Transverse colon (tissue), 4 donors: ENCODE measurements around the gene EPHB6. TPM values are rescaled to one million over a fixed set of nuclear protein-coding genes. Genes with fewer than 3 reads are reported as not detected.

Experiments used
- DNase-seq: peaks from one replicate; pipeline ENCODE4 v3.0.0-alpha.2; 2019
- H3K27ac ChIP-seq, 4 donors: fragments of 200-600 bp; sonication (generic); 2 replicates each; pipeline ENCODE4 v1.5.1; 2016 to 2018; ENCODE audit warnings: inconsistent platforms in 4 of 4
- H3K27me3 ChIP-seq: fragments of 200-600 bp; sonication (generic); 2 replicates; pipeline ENCODE4 v1.5.1; 2017; ENCODE audit warnings: inconsistent platforms
- H3K36me3 ChIP-seq, 4 donors: fragments of 200-600 bp; sonication (generic); 2 replicates each; pipeline ENCODE4 v1.5.1; 2017 to 2019; ENCODE audit warnings: inconsistent platforms in 4 of 4
- H3K4me1 ChIP-seq, 4 donors: fragments of 200-600 bp; sonication (generic); 2 replicates each; pipeline ENCODE4 v1.5.1; 2017 to 2020; ENCODE audit warnings: inconsistent platforms in 4 of 4
- H3K4me3 ChIP-seq, 4 donors: fragments of 200-600 bp; sonication (generic); 1 replicate in 1 of 4; 2 replicates in 3 of 4; pipeline versions ENCODE4 v1.5.1 to v1.6.1; 2017 to 2019; ENCODE audit warnings: inconsistent platforms in 4 of 4
- H3K9me3 ChIP-seq, 2 donors: fragments of 200-600 bp; sonication (generic); 2 replicates each; pipeline ENCODE4 v1.5.1; 2017 to 2019; ENCODE audit warnings: inconsistent platforms in 2 of 2
- EP300 ChIP-seq: sonication (generic); formaldehyde crosslinking; IDR thresholded peaks from one replicate; pipeline ENCODE4 v1.6.1; 2017; ENCODE audit warnings: antibody characterized with exemption, low read depth
- POLR2A ChIP-seq: fragments of 450-650 bp; IDR thresholded peaks from one replicate; pipeline ENCODE4 v1.6.1; 2016; ENCODE audit warnings: antibody characterized with exemption, mild to moderate bottlenecking, moderate library complexity
- POLR2AphosphoS5 ChIP-seq, 3 donors: sonication (generic); formaldehyde crosslinking; IDR thresholded peaks; one replicate each; pipeline ENCODE4 v1.6.1; 2016; ENCODE audit warnings: antibody characterized with exemption in 3 of 3
- WGBS, 2 donors: methylation state at CpG; one replicate each; pipeline ENCODE4 v1.1.5; 2018; ENCODE audit warnings: low coverage in 1 of 2; 5-methylcytosine and 5-hydroxymethylcytosine counted together
- in situ Hi-C, 4 donors: fragments of 200-750 bp; cut with MboI; loops; one replicate each; pipeline versions ENCODE4 v1.15.0 to v1.15.1; 2017; ENCODE audit warnings: low sequenced_read_pairs in 3 of 4, low pct_ligation_motif_present in 1 of 4, low pct_unique_long_range_greater_than_20kb in 1 of 4
- intact Hi-C: fragments of 100-400 bp; cut with DNase I; formaldehyde crosslinking; loops from one replicate; pipeline ENCODE4 v1.15.1; 2023; ENCODE audit warnings: low total_unique reads
- total RNA-seq, 4 donors: library from RNA; depleted of rRNA; stranded (reverse); fragments of >200 nt; gene quantifications; one replicate each; pipeline ENCODE4 v1.1.0, GENCODE V29; 2016
- TF ChIP-seq, protein P1 (sequence below), 5 experiments: fragments of 200-600 bp in 3 of 5; fragments of 450-650 bp in 2 of 5; sonication (generic) in 3 of 5; IDR thresholded peaks; 1 replicate in 2 of 5; 2 replicates in 3 of 5; pipeline ENCODE4 v1.5.1; 2016 to 2017; ENCODE audit warnings: antibody characterized with exemption in 5 of 5, inconsistent platforms in 3 of 5, mild to moderate bottlenecking in 2 of 5, moderate library complexity in 1 of 5

Gene EPHB6
- total RNA-seq, 4 donors from 2014 or later: 2.9 to 10.2 (median 4.5) TPM

GRCh38 chr7:142865766-142866165 is 10.9 kb downstream of the EPHB6 start:
- Histone ChIP-seq H3K9me3 (no peaks in the 10 kb centered on the region), H3K36me3 (no peaks in the 10 kb centered on the region), H3K4me1 (no peaks in the 10 kb centered on the region), H3K27me3 (no peaks in the 10 kb centered on the region), H3K27ac (no peak overlapping the region), H3K4me3 (no peak overlapping the region)
- intact Hi-C loops (no loop called here), in situ Hi-C loops (loop anchor here in 3 of 4 donors (25.0 kb wide), 1 partner anchor 347 kb away; the partner anchor contains the start of gene TAS2R40 (in 3 of the 3))
- WGBS, 2 donors: 66% methylated on average over 13 of the region's 13 CpGs; no CpG with 5 or more reads in 1 of the 2 donors
- TF ChIP-seq POLR2A: no peak
- no peak for TF ChIP-seq POLR2AphosphoS5 (IDR thresholded peaks at IDR 0.05)
- no peak for TF ChIP-seq EP300
- TF ChIP-seq, protein P1, sequence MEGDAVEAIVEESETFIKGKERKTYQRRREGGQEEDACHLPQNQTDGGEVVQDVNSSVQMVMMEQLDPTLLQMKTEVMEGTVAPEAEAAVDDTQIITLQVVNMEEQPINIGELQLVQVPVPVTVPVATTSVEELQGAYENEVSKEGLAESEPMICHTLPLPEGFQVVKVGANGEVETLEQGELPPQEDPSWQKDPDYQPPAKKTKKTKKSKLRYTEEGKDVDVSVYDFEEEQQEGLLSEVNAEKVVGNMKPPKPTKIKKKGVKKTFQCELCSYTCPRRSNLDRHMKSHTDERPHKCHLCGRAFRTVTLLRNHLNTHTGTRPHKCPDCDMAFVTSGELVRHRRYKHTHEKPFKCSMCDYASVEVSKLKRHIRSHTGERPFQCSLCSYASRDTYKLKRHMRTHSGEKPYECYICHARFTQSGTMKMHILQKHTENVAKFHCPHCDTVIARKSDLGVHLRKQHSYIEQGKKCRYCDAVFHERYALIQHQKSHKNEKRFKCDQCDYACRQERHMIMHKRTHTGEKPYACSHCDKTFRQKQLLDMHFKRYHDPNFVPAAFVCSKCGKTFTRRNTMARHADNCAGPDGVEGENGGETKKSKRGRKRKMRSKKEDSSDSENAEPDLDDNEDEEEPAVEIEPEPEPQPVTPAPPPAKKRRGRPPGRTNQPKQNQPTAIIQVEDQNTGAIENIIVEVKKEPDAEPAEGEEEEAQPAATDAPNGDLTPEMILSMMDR (IDR thresholded peaks at IDR 0.05): no peak
- DNase-seq: no peak

GRCh38 chr7:142866361-142867096 is 11.7 kb downstream of the EPHB6 start:
- H3K36me3 ChIP-seq: no peaks in the 10 kb centered on the region
- peak; percentile 41 for DNase-seq
- H3K27me3 ChIP-seq: no peaks in the 10 kb centered on the region
- no peak overlapping the region for H3K27ac ChIP-seq
- intact Hi-C loops: no loop called here
- 20 to 52% methylated on average over 1 to 18 of the region's 18 CpGs for WGBS, 2 donors
- in situ Hi-C loops: loop anchor here in 3 of 4 donors (25.0 kb wide), 1 partner anchor 346 kb away; the partner anchor contains the start of gene TAS2R40 (in 3 of the 3)
- H3K4me1 ChIP-seq: no peaks in the 10 kb centered on the region
- no peak overlapping the region for H3K4me3 ChIP-seq
- no peak for TF ChIP-seq POLR2AphosphoS5 (IDR thresholded peaks at IDR 0.05)
- no peak for TF ChIP-seq POLR2A
- TF ChIP-seq EP300: no peak
- TF ChIP-seq, protein P1 (IDR thresholded peaks at IDR 0.05): peak; percentile 47 to 63 (median 52)
- H3K9me3 ChIP-seq: no peaks in the 10 kb centered on the region

- 59 to 67% methylated on average over 1 to 4 of the region's 4 CpGs for WGBS, 2 donors
- intact Hi-C loops (no loop called here), in situ Hi-C loops (loop anchor here in 3 of 4 donors (25.0 kb wide), 1 partner anchor 345 kb away; the partner anchor contains the start of gene TAS2R40 (in 3 of the 3))
- Histone ChIP-seq H3K27me3 (no peaks in the 10 kb centered on the region), H3K9me3 (no peaks in the 10 kb centered on the region), H3K4me1 (no peaks in the 10 kb centered on the region), H3K4me3 (no peak overlapping the region), H3K36me3 (no peaks in the 10 kb centered on the region), H3K27ac (no peak overlapping the region)
- no peak for DNase-seq
- TF ChIP-seq, protein P1 (IDR thresholded peaks at IDR 0.05): no peak
- TF ChIP-seq EP300: no peak
- no peak for TF ChIP-seq POLR2A
- no peak for TF ChIP-seq POLR2AphosphoS5 (IDR thresholded peaks at IDR 0.05)
These were observed 12.2 kb downstream of the EPHB6 start for GRCh38 chr7:142867097-142867378.

DNA sequence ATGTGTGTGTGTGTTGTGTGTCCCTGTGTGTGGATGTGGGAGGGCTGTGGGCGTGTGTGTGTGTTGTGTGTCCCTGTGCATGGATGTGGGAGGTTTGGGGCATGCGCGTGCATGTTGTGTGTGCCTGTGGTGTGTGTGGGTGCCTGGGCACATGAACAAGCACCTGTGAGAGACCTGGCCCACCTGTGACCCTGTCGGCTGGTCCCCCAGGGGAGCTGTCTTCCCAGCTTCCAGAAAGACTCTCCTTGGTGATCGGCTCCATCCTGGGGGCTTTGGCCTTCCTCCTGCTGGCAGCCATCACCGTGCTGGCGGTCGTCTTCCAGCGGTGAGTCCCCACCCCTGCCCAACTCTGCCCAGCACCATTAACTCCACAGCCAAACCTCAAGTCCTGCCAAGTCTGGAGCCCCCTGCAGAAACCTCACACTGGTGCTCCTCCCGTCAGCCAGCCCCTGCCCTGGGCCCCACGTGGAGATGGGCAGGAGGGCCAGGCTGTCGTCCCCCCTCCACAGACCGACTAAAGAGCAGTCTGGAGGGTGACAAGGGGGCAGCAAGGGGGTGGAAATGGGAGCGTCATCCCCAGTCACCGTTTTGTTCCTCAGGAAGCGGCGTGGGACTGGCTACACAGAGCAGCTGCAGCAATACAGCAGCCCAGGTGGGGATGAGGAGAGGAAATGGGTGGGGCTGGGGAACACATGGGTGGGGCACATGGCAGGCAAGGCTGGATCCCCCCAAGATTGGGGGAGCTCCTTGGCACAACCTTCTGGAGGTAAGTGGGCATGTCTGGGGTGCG is 12.7 kb downstream of the EPHB6 start:
- DNase-seq: no peak
- Histone ChIP-seq H3K36me3 (no peaks in the 10 kb centered on the region), H3K4me1 (no peaks in the 10 kb centered on the region), H3K4me3 (no peak overlapping the region), H3K27ac (no peak overlapping the region), H3K27me3 (no peaks in the 10 kb centered on the region), H3K9me3 (no peaks in the 10 kb centered on the region)
- in situ Hi-C loops (loop anchor here in 3 of 4 donors (25.0 kb wide), 1 partner anchor 345 kb away; the partner anchor contains the start of gene TAS2R40 (in 3 of the 3)), intact Hi-C loops (no loop called here)
- 70% methylated on average over 15 of the region's 18 CpGs; no CpG with 5 or more reads in 1 of the 2 donors for WGBS, 2 donors
- no peak for TF ChIP-seq POLR2AphosphoS5 (IDR thresholded peaks at IDR 0.05)
- TF ChIP-seq EP300: no peak
- TF ChIP-seq, protein P1 (IDR thresholded peaks at IDR 0.05): no peak
- TF ChIP-seq POLR2A: no peak
